Right lobe of liver (tissue), 4 donors: ENCODE measurements around the gene TBC1D5.

ENCODE experiments used
- CTCF ChIP-seq, 4 donors: fragments of 200-600 bp in 3 of 4; fragments of 450-650 bp in 1 of 4; IDR thresholded peaks; one replicate each; pipeline versions ENCODE4 v1.5.1 to v1.8.0; 2016 to 2022; ENCODE audit warnings: antibody characterized with exemption in 4 of 4, mild to moderate bottlenecking in 2 of 4
- POLR2A ChIP-seq: fragments of 450-650 bp; IDR thresholded peaks from one replicate; pipeline ENCODE4 v1.6.1; 2017; ENCODE audit warnings: antibody characterized with exemption, mild to moderate bottlenecking
- donor health status: DM: no; HTN: no; CAD: no.
- donor health status: DM: no; HTN: no; CAD: no.
- donor health status: DM: no; HTN: yes; CAD: no.

- TF ChIP-seq CTCF (IDR thresholded peaks at IDR 0.05) (no peak), POLR2A (no peak)
Observed at GRCh38 chr3:17234382-17234781, 508.0 kb downstream of the TBC1D5 start.
